Activated CD8-positive, alpha-beta memory T cell treated with anti-CD3 and anti-CD28 coated beads, Interleukin-2, amount 50 U/mL, for 48 hours (primary cell): ENCODE results near the gene POLQ.
"Not testable (repeated sequence)": the region's sequence is repeated elsewhere in the genome, so short reads cannot be mapped to it uniquely, and the experiment has no call there.

ENCODE experiments used
- DNase-seq: peaks from one replicate; pipeline ENCODE4 v3.0.0-alpha.2; 2020

The POLQ gene

GRCh38 chr3:121414924-121415323 lies 130.9 kb downstream of the POLQ start:
- DNase-seq, result no peak

DNA sequence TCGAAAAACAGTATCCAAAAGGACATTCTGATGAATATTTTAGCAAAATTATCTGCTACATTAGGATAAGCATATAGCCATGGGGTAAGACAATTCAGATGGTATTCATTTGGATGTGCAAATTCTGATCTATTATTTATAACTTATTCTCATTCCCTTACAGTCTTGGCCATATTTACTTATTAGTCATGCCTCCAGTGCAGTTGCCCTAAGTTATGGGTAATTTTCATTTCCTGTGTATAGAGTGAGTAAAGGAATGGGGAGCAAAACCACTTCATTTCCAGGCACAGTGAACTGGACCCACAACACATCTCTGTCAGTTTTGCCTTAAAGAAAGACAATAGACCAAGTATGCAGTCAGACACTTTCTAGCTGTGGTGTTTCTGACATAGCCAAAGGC lies 134.3 kb downstream of the POLQ start:
- DNase-seq, result no peak

GRCh38 chr3:121405631-121406030 lies 140.2 kb downstream of the POLQ start:
- DNase-seq, result no peak

- no peak for DNase-seq
These were observed 146.0 kb downstream of the POLQ start for GRCh38 chr3:121399820-121400219.

DNA sequence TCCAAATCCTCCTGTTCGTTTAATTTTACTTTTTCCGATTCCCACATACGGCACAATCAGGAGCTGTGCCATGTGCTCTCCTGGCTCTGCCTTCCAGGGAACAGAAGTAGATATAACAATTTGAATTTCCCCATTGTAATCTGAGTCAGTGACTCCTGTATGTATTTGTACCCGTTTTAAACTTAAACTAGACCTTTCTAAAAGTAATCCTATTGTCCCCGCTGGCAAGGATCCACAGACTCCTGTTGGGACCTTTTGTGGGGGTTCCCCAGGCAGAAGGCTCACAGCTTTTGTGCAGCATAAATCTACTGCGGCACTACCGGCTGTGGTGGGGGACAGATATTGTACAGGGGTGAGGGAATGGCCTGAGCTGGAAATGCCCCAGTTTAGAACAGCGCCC lies 147.7 kb downstream of the POLQ start:
- not testable (repeated sequence) for DNase-seq

- DNase-seq, result not testable (repeated sequence)
These were observed 149.8 kb downstream of the POLQ start for GRCh38 chr3:121395967-121396366.

- DNase-seq, result not testable (repeated sequence)
These were observed 157.5 kb downstream of the POLQ start for GRCh38 chr3:121388308-121388707.
